Stimulated activated CD4-positive, alpha-beta T cell treated with anti-CD3 and anti-CD28 coated beads, Interleukin-4, amount 100 ng/mL, for 4 hours (primary cell): ENCODE data around the gene SYNGR3.

Experiments
- DNase-seq, 2 experiments: peaks; one replicate each; pipeline ENCODE4 v3.0.0-alpha.2; 2020

SYNGR3 gene

GRCh38 chr16:1976951-1977874, 12.6 kb upstream of the SYNGR3 start:
- DNase-seq = no peak

GRCh38 chr16:1977875-1978268, 11.9 kb upstream of the SYNGR3 start:
- DNase-seq = no peak

DNA sequence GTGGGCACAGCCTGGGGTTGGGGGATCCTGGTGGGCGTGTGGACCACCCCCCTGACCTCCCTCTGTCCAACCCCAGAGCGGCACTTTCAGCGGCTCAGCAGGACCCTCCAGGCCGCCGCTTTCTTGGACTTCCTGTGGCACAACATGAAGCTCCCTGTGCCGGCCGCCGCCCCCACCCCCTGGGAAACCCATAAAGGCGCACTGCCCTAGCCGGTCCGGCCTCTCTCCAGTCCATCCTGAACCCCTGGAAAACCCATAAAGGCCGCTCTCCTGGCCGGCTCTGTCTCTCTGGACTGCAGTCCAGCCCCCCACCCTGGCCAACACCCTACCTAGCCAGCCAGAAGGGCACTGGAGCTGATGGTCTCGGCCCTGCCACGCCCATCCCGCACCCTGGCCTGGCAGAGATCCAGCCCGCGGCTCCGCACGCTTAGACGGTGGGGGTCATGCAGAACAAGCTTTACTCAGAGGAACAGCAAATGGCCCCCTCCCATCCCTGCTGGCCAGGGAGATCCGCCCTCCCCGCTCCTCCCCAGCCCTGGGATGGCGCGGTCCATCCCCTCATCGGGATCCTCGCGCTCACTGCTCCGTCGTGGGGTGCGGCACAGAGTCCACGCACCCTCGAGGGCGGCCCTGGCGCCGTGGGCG, 11.2 kb upstream of the SYNGR3 start:
- DNase-seq = no peak

DNA sequence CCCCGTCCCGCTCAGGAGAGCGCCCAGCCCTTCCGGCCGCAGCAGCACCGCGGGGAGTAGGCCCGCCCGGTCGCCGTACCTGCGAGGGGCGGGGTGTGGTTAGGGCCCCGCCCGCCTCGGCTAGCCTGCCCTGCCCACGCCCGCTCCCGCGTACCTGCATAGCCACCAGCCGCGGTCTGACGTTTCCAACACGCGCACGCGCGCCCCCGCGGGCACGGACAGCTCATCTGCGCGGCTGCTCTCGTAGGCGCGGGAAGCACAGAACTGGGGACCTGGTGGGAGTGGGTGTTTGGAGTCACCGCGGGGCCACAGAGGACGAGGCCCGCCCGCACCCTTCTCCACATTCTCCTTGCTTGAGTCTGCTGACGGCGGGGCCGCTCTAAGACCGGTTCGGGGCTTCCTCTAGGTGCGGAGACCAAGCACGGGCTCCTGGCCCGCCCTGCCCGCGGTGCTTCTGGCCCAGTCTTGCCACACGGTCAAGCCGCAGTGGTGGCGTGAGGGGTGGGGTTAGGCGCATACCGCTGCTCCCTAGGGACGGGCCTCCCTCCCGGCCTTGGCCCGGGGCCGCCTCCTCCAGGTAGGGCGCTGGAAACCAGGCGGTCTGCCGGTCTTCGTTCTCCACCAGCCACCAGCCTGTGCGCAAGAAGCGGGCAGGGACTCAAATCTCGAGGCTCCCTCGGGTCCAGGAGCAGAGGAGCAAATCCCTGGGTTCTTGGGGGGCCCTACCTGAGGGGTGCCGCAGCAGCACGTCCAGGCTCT, 10.3 kb upstream of the SYNGR3 start:
- DNase-seq = peak; percentile 51 to 74

DNA sequence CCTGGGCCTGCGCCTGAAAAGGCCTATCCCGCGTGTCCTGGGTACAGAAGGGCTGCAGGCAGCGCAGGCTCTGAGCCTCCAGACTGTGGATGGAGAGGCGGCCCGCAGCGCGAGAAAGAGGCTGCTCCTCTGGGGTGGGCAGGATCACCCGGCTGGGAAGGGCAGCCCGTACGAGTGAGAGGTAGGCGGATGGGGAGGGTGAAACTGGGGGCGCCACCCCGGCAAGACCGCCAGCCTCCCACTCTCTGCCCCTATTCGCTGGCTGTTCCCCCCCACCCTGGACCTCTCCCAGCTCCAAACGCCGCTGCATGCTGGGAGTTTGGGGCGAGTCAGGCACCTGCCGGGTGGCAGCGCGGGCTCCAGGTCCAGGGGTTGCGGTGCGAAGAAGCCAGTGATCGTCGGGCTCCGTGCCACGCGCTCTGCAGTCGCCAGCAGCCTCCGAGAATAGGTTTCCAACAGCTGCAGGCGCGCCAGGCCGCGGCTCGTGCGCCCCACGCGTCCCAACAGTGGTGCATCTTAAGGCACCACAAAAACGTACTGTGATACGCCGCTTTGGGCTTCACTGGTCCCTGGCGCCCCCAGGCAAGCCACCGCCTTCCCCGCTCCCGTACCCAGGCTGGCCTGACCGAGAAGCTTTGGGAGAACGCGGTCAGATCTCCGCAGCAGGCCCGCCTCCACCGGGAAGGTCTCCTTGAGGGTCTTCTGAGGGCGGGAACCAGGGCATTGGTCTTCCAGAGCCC, 9.6 kb upstream of the SYNGR3 start:
- no peak for DNase-seq

GRCh38 chr16:1980770-1981087, 9.0 kb upstream of the SYNGR3 start:
- no peak for DNase-seq

- no peak for DNase-seq
Measured at GRCh38 chr16:1981398-1981836, 8.4 kb upstream of the SYNGR3 start, which contains the start of gene NOXO1. Gene NOXO1 (minus strand): TSS chr16:1981469. CDS start chr16:1981179, 290 bp downstream.

- no peak for DNase-seq
Measured at GRCh38 chr16:1982013-1982433, 7.7 kb upstream of the SYNGR3 start.

- DNase-seq = no peak
Measured at GRCh38 chr16:1982991-1983543, 6.7 kb upstream of the SYNGR3 start.

DNA sequence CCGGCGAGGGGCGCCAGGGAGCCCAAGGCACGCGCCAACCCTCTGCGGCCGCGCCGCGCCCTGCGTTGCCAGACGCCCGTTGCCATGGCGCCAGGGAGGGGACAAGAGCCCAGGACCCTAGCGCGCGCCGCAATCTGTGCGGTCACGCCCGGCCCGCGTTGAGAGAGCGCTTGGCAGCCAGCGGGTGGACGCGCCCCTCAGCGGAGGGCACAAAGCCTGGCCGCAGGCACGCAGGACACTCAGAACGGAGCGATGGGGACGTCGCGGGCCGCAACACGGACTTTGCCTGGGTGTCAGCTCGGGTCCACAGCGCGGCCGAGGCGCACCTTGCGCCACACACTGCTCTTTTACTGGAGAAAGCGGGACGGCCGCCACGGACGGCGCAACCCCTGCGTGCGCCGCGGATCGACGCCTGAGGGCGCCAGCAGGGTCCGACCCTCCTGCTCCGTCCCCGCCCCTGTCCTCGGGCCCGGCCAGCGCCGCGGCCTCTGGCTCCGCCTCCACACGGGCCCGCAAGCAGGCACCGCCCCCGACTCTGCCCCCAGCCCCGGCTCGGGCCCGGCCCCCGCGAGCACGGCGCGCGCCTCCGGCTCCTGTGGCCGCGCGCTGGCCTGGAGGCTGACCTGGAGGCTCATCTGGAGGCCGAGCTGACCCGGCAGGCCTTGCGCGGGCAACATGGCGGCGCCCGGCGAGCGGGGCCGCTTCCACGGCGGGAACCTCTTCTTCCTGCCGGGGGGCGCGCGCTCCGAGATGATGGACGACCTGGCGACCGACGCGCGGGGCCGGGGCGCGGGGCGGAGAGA, 6.0 kb upstream of the SYNGR3 start, which contains the start of gene GFER:
Gene GFER, plus strand, starts transcription at position 650 of the 803 bp plus-strand sequence. Its CDS starts 26 bp downstream, at position 676.
- peak; percentile 46 to 70 for DNase-seq

DNA sequence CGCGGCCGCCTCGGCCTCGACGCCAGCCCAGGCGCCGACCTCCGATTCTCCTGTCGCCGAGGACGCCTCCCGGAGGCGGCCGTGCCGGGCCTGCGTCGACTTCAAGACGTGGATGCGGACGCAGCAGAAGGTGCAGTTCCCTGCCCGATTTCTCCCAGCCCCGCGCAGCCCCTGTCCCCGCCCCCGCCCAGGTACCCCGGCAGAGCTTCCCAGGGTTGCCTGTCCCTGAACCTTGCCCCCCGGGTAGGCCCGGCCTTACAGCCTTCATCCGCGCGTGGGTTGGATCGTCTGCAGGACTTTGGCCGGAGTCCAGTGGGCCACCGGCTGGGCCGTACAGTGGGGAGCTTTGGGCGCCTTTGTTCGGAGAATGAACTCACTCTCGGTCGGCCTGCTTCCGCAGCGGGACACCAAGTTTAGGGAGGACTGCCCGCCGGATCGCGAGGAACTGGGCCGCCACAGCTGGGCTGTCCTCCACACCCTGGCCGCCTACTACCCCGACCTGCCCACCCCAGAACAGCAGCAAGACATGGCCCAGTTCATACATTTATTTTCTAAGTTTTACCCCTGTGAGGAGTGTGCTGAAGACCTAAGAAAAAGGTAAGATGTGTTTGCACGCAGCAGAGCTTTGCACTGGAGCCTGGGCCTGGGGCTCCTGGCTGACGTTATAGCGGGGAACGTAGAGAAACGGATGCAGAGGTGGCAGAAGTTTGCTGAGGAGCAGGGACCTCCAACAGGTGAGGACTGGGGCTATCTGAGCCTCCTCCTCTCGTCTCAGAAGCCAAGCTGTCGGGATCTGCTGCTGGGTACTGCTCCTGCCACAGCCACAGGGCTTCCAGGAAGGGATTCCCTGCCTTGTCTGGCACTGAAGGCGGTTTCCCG, 5.2 kb upstream of the SYNGR3 start:
- DNase-seq = no peak

DNA sequence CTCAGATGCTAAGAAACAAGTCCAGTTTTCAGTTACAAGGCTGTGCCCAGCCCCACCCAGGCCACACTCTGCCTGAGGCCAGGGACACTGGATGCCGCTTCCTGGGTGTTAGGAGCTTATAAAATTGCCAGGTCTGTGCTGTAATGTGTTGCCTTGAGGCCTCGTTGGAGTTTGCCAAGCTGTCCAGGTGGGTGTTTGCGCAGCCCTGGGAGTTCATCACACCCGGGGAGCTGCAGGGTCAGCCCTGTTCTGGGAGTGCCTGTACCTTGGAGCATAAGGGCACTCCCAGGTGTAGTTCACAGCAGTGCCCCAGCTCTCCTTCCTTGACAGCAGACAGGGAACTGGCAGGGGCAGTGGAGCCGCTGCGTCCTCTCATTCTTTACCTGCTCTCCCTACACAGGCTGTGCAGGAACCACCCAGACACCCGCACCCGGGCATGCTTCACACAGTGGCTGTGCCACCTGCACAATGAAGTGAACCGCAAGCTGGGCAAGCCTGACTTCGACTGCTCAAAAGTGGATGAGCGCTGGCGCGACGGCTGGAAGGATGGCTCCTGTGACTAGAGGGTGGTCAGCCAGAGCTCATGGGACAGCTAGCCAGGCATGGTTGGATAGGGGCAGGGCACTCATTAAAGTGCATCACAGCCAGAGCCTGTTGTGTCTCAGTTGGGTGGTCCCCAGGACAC, 4.2 kb upstream of the SYNGR3 start:
- DNase-seq = no peak

GRCh38 chr16:1987198-1987597, 2.6 kb upstream of the SYNGR3 start:
- DNase-seq = no peak

DNA sequence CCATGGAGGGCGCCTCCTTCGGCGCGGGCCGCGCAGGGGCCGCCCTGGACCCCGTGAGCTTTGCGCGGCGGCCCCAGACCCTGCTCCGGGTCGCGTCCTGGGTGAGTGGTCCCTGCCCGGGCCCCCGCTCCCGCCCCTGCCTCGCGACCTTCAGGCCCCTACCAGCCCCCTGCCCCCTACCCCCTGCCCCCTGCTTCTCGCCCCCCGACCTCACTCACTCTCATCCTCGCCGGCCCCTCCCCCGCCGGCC, 256 bp downstream of the SYNGR3 start:
- DNase-seq = no peak

- DNase-seq = no peak
Measured at GRCh38 chr16:1990351-1991134, 773 bp downstream of the SYNGR3 start.

DNA sequence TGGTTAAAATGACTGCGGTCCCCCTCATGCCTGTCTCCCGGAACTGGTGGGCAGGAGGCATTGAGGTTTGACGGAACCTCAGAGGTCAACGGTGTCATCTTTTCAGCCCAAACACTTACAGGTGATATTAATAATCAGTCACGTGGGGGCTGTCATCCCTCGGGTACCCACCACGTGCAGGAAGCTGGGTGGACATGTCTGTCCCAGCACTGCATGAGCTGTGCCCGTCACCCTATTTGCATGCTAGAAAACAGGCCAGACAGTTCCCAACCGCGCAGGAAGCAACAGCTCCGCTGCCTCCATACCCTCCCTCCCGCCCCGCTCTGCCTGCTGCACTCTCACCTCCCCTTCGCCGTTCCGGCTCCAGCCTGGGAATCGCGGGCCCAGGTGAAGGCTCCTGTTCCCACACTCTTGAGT, 1.4 kb downstream of the SYNGR3 start:
- peak in 1 of 2 experiments; percentile 33 for DNase-seq

DNA sequence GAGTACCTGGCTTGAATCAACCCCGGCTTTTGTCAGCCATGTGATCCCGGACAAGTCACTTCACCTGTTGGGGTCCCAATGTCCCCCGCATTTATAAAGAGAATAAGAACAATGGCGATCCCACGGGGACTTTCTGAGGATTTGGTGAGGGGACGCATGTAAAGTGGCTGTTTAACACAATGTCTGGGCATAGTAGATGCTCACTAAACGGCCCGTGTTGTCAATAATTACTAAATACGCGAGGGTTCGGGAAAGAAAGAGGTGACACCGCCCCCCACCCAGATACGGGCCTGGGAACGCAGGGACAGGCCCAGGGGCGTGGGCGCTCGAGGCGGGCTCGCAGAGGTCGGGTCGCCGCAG, 1.8 kb downstream of the SYNGR3 start:
- DNase-seq = no peak

DNA sequence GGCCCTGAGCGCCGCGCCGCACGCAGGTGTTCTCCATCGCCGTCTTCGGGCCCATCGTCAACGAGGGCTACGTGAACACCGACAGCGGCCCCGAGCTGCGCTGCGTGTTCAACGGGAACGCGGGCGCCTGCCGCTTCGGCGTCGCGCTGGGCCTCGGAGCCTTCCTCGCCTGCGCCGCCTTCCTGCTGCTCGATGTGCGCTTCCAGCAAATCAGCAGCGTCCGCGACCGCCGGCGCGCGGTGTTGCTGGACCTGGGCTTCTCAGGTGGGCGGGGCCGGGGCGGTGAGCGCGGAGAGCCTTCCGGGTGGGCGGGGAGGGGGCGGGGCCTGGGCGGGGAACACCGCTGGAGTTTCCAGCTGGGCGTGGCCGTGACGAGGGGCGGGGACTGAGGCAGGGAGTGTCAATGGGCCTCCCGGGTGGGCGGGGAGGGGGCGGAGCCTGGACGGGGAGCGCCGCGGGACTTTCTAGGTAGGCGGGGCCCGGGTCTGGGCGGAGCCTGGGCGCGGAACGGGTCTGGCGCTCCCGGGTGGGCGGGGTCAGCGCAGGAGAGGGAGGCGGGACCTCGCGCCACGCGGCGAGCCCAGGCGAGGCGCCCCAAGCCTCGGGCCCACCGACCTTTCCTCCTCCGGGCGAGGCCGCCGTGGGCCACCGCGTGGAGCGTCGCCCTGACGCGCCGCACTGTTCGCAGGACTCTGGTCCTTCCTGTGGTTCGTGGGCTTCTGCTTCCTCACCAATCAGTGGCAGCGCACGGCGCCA, 2.4 kb downstream of the SYNGR3 start:
- peak; percentile 97 to 99 for DNase-seq
